ENCODE results near the gene SYDE2. TPM values are rescaled to one million over a fixed set of nuclear protein-coding genes. Genes with fewer than 3 reads are reported as not detected.

Gene SYDE2
- total and polyA plus RNA-seq, 8 donors: 0.75 to 45.3 (median 14.4) TPM

DNA sequence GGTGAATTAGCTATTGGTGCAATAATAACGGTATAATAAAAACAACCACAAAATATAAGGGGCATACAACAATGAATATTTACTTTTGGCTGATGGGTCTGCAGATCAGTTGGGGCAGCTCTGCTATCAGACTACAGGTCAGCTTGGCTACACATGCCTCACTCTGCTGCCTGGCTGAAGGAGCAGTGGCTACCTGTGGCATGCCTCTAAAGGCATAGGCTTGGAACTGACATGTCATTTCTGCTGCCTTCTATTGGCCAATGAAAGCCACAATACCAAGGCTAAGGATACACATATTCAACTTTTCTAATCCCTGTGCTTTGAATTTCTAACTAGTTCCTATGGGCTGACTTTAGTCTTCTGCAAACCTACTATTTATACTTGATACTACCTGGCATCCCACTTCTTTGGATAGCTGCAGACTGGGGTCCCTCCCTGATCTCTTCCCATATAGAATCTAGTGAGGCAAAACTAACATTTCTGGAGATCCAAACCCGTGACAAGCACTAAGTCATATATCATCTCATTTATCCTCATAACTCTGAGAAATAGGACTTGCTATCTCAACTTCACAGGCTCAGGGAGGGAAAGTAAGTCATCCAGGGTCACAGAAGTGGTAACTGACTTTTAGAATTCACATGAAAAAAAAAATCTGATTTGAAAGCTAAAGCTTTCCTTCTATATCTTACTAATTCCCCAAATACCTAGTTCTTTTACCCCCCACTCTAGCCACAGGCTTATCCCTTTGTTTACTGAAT is 19.2 kb upstream of the SYDE2 start:
- DNase-seq: no peak
- Histone ChIP-seq H3K27ac (peak overlapping the region in 4 of 5 donors; percentile 8 to 61 (median 27)), H3K4me3 (no peak overlapping the region), H3K36me3 (no peaks in the 10 kb centered on the region), H3K9me3 (no peaks in the 10 kb centered on the region), H3K4me1 (peaks cover 11 to 43% (median 22%) of the 10 kb centered on the region in 4 donors), H3K27me3 (no peaks in the 10 kb centered on the region)
- WGBS, 5 donors: 82 to 89% (median 84%) methylated on average over 2 of the region's 2 CpGs
- no peak for TF ChIP-seq POLR2A (IDR thresholded peaks at IDR 0.05)
- TF ChIP-seq, protein P1, sequence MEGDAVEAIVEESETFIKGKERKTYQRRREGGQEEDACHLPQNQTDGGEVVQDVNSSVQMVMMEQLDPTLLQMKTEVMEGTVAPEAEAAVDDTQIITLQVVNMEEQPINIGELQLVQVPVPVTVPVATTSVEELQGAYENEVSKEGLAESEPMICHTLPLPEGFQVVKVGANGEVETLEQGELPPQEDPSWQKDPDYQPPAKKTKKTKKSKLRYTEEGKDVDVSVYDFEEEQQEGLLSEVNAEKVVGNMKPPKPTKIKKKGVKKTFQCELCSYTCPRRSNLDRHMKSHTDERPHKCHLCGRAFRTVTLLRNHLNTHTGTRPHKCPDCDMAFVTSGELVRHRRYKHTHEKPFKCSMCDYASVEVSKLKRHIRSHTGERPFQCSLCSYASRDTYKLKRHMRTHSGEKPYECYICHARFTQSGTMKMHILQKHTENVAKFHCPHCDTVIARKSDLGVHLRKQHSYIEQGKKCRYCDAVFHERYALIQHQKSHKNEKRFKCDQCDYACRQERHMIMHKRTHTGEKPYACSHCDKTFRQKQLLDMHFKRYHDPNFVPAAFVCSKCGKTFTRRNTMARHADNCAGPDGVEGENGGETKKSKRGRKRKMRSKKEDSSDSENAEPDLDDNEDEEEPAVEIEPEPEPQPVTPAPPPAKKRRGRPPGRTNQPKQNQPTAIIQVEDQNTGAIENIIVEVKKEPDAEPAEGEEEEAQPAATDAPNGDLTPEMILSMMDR (IDR thresholded peaks at IDR 0.05): no peak
- TF ChIP-seq POLR2AphosphoS5 (IDR thresholded peaks at IDR 0.05): no peak
- no peak for TF ChIP-seq EP300 (IDR thresholded peaks at IDR 0.05)
- intact Hi-C loops (cut with DNase I; ENCODE audit: low total_unique reads): no loop called here

DNA sequence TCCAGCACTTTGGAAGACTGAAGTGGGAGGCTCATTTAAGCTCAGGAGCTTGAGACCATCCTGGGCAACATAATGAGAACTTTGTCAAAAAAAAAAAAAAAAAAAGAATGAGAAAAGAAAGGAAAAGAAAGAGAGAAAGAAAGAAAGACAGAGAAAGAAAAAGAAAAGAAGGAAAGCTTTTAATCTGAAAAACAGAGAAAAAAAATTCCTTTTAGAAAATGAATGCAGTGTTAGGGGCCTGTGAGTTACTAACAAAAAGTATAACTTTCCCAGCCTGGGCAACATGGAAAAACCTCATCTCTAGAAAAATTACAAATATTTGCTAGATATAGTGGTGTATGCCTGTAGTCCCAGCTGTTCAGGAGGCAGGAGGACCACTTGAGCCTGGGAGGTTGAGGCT is 15.9 kb upstream of the SYDE2 start:
- intact Hi-C loops (cut with DNase I; ENCODE audit: low total_unique reads): no loop called here
- no peak overlapping the region for H3K27ac ChIP-seq
- DNase-seq: no peak
- no peak overlapping the region for H3K4me3 ChIP-seq
- peaks cover 0 to 20% (median 6%) of the 10 kb centered on the region in 4 donors for H3K4me1 ChIP-seq
- no peaks in the 10 kb centered on the region for H3K9me3 ChIP-seq
- TF ChIP-seq POLR2A (IDR thresholded peaks at IDR 0.05) (no peak), POLR2AphosphoS5 (IDR thresholded peaks at IDR 0.05) (no peak), EP300 (IDR thresholded peaks at IDR 0.05) (no peak)
- TF ChIP-seq, protein P1 (IDR thresholded peaks at IDR 0.05): no peak
- H3K27me3 ChIP-seq: no peaks in the 10 kb centered on the region
- H3K36me3 ChIP-seq: no peaks in the 10 kb centered on the region

DNA sequence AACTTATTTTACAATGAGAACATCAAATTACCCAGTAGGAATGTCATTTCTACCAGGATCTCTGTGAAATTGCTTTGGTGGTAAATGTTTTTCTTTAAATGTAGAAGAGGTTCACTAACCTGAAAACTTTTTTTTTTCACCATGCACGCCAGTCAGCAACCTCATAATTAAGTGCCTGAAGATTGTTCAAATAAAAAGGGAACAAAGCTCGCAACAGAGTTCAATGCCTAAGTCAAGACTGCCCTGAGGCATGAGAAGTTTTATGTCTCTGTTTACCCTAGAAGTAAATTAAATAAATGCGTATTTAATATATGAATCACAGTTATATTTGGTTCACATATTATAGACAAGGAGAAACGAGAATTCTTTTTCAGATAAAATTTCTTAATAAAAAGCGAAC is 13.8 kb upstream of the SYDE2 start:
- intact Hi-C loops (cut with DNase I; ENCODE audit: low total_unique reads): no loop called here

DNA sequence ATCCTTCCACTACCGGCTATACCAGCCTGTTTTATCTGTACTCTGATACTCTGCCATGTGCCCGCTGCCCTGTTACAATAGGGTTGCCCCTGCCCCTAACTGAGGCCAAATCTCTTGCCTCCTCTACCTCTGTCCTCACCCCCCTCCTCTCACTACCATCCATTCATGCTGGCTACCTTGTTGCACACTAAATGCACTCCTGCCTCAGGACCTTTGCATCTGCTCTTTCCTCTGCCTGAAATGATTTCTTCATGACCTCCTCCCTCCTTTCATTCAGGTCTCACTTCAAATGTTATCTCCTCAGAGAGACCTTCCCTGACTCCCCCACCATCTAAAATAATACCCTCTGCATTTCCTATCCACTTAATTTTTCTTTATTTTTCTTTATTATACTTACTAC is 7.7 kb upstream of the SYDE2 start:
- intact Hi-C loops (cut with DNase I; ENCODE audit: low total_unique reads): no loop called here
- Histone ChIP-seq H3K27me3 (peaks cover 0 to 5% (median 0%) of the 10 kb centered on the region in 3 donors), H3K4me3 (no peak overlapping the region), H3K36me3 (no peaks in the 10 kb centered on the region), H3K9me3 (no peaks in the 10 kb centered on the region), H3K27ac (no peak overlapping the region), H3K4me1 (peaks cover 0 to 4% (median 1%) of the 10 kb centered on the region in 4 donors)
- WGBS, 5 donors: 21 to 60% (median 51%) methylated on average over 2 of the region's 2 CpGs
- no peak for DNase-seq
- TF ChIP-seq POLR2AphosphoS5 (IDR thresholded peaks at IDR 0.05) (no peak), EP300 (IDR thresholded peaks at IDR 0.05) (no peak), POLR2A (IDR thresholded peaks at IDR 0.05) (no peak)
- TF ChIP-seq, protein P1 (IDR thresholded peaks at IDR 0.05): no peak

More for the DNA sequence above, 13.8 kb upstream of the SYDE2 start:
- no peak overlapping the region for H3K4me3 ChIP-seq
- DNase-seq: no peak
- H3K27ac ChIP-seq: no peak overlapping the region
- TF ChIP-seq EP300 (IDR thresholded peaks at IDR 0.05): no peak
- TF ChIP-seq POLR2AphosphoS5 (IDR thresholded peaks at IDR 0.05): no peak
- TF ChIP-seq, protein P1 (IDR thresholded peaks at IDR 0.05): no peak
- 33 to 51% (median 36%) methylated on average over 5 of the region's 5 CpGs for WGBS, 5 donors
- no peaks in the 10 kb centered on the region for H3K27me3 ChIP-seq
- no peaks in the 10 kb centered on the region for H3K4me1 ChIP-seq
- no peaks in the 10 kb centered on the region for H3K36me3 ChIP-seq
- no peaks in the 10 kb centered on the region for H3K9me3 ChIP-seq

Data from stomach (tissue), 9 donors.